Measurements from ENCODE around the gene KDM4B.

Gene KDM4B

DNA sequence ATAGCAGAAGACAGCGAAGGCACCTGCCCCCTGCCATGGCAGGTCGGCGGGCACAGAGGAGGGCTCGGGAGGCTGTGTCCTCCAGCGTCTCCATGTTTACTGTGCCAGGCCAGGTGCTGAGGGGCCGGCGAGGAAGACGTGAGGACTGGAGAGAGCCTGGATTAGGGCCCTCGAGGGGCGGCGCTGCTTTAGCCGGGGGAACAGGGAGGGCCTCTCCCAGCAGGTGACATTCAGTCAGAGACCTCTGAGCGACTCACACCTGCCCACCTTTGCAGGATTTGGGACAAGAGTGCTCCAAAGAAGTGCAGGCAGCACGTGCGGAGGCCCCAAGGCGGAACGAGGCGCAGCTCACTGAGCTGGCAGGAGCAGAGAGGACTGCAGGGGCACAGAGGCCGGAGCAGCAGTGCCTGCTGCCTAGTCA lies 17.6 kb downstream of the KDM4B start:
- Histone ChIP-seq H3K4me1 (ENCODE audit: control insufficient read depth, insufficient read depth, low read length) (peaks cover 24% of the 10 kb centered on the region), H3K36me3 (ENCODE audit: control insufficient read depth, insufficient read depth, low read length, severe bottlenecking) (no peaks in the 10 kb centered on the region), H3K9me3 (ENCODE audit: control insufficient read depth, low read length) (no peaks in the 10 kb centered on the region), H3K9ac (ENCODE audit: low read length) (no peak overlapping the region), H3K4me3 (ENCODE audit: low read length) (no peak overlapping the region), H3K27me3 (replicated peaks; ENCODE audit: control insufficient read depth, insufficient read depth, low read length) (no peaks in the 10 kb centered on the region)
- no peak for DNase-seq (ENCODE audit: low read depth)

DNA sequence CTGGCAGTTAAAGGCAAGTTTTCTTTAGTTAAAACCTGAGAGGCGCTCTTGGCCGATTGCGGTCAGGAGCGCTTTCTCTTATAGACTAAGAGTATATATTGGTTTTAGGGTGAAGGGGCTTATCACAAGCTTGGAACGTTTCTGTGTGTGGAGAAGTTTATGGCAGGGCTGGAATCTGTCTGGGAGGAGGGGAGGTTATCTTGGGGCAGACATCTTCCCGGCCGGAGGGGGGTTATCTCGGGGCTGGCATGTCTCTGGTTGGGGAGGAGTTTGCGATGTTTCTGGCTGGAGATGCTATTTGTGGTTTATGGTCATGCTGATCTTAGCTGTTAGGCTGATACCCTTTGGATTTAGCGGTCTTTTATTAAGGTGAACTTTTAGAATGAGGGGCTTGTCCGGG lies 18.3 kb downstream of the KDM4B start:
- H3K9me3 ChIP-seq (ENCODE audit: control insufficient read depth, low read length): no peaks in the 10 kb centered on the region
- no peak for DNase-seq (ENCODE audit: low read depth)
- no peak overlapping the region for H3K4me3 ChIP-seq (ENCODE audit: low read length)
- peaks cover 4% of the 10 kb centered on the region for H3K36me3 ChIP-seq (ENCODE audit: control insufficient read depth, insufficient read depth, low read length, severe bottlenecking)
- peaks cover 24% of the 10 kb centered on the region for H3K4me1 ChIP-seq (ENCODE audit: control insufficient read depth, insufficient read depth, low read length)
- no peaks in the 10 kb centered on the region for H3K27me3 ChIP-seq (replicated peaks; ENCODE audit: control insufficient read depth, insufficient read depth, low read length)
- H3K9ac ChIP-seq (ENCODE audit: low read length): peak overlapping the region; percentile 7

DNA sequence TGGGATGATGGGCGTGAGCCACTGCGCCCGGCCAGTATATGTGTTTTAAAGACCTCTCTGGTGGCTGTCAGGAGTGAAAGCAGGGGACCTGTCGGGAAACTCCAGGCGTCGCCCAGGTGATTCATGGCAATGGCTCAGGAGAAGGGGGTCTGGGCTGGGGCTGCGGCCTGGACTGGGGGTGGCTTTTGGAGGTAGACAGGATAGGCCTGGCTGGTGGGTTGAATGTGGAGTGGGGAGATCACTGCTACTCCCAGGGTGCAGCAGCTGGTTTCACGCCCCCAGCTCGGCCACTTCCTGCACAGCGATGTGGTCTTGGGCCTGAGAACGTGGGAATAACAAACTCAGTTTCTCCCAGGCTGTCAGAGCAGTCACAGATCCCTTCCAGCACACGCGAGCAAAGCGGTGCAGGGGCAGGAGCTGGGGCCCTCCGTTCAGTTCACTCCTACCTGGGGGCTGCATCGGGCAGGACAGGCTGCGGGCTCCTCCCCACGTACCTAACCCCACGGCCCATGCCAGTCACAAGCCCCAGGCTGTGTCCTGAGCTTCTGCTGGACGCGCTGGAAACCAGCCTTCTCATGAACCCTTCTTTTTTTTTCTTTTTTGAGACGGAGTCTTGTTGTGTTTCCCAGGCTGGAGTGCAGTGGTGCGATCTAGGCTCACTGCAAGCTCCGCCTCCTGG lies 18.9 kb downstream of the KDM4B start:
- Histone ChIP-seq H3K9ac (ENCODE audit: low read length) (peak overlapping the region; percentile 7), H3K4me1 (ENCODE audit: control insufficient read depth, insufficient read depth, low read length) (peaks cover 24% of the 10 kb centered on the region), H3K36me3 (ENCODE audit: control insufficient read depth, insufficient read depth, low read length, severe bottlenecking) (peaks cover 7% of the 10 kb centered on the region), H3K9me3 (ENCODE audit: control insufficient read depth, low read length) (no peaks in the 10 kb centered on the region), H3K27me3 (replicated peaks; ENCODE audit: control insufficient read depth, insufficient read depth, low read length) (no peaks in the 10 kb centered on the region), H3K4me3 (ENCODE audit: low read length) (no peak overlapping the region)
- DNase-seq (ENCODE audit: low read depth): no peak

DNA sequence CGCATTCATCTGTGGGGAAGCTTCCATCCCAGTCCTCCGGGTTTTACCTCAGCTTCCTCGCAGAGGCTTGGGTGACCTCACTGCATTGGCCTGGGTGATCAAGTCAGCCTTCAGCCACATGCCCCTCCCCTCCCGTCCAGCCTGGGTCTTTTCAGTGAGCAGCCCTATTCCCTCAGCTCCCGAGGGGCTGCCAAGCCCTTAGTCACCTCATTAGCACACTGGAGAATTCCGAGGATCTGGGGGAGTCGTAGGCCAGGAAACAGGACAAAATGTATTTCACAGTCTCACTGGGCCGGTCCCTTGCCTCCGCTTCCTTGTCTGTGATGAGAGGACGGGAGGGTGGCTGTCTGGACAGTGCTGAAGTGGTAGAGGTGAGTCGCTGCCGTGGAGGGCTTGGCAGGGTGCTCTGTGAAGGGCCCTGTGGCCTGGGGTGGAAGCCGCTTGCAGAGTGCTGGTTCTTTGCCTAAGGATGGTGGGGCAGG lies 19.9 kb downstream of the KDM4B start:
- Histone ChIP-seq H3K4me3 (ENCODE audit: low read length) (peak overlapping the region; percentile 41), H3K36me3 (ENCODE audit: control insufficient read depth, insufficient read depth, low read length, severe bottlenecking) (peaks cover 7% of the 10 kb centered on the region), H3K9me3 (ENCODE audit: control insufficient read depth, low read length) (no peaks in the 10 kb centered on the region), H3K9ac (ENCODE audit: low read length) (peak overlapping the region; percentile 30), H3K27me3 (replicated peaks; ENCODE audit: control insufficient read depth, insufficient read depth, low read length) (no peaks in the 10 kb centered on the region), H3K4me1 (ENCODE audit: control insufficient read depth, insufficient read depth, low read length) (peaks cover 24% of the 10 kb centered on the region)
- DNase-seq (ENCODE audit: low read depth): peak; percentile 53

DNA sequence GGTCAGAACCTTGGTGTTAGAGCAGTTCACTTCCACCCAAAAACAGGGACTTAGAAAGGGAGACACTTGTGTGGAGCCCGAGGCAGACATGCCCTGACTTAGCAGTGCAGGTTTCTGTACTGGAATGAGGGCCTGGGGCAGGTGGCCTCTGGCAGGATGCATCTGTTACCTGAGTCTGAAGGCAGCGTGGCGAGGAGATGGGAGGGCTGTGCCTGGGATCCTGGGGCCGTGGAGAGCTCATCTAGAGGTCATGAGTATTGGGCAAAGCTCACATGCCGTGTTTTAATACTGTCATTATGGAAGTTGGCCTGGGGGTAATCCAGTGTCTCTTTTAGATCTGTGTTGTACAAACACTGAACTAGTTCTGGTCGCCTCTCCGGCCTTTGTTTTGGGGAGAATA lies 21.4 kb downstream of the KDM4B start:
- DNase-seq (ENCODE audit: low read depth): no peak

DNA sequence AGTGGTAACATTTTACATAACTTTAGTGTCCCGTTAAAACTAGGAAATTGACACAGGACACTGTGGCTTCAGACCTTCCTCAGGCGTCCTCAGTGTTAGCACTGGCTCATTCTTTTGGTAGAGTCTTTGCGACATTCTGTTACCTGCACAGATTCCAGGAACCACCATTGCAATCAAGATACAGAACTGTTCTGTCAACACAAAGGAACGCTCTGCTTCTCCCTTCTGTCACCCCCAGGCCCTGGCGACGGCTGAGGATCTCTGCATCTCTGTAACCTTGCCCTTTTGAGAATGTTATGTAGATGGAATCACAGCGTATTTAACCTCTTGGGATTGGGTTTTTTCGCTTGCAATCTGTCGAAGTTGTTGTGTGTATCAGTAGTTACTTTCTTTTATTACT lies 22.6 kb downstream of the KDM4B start:
- DNase-seq (ENCODE audit: low read depth): no peak
- H3K4me3 ChIP-seq (ENCODE audit: low read length): no peak overlapping the region
- peaks cover 17% of the 10 kb centered on the region for H3K36me3 ChIP-seq (ENCODE audit: control insufficient read depth, insufficient read depth, low read length, severe bottlenecking)
- H3K9ac ChIP-seq (ENCODE audit: low read length): no peak overlapping the region
- no peaks in the 10 kb centered on the region for H3K27me3 ChIP-seq (replicated peaks; ENCODE audit: control insufficient read depth, insufficient read depth, low read length)
- no peaks in the 10 kb centered on the region for H3K9me3 ChIP-seq (ENCODE audit: control insufficient read depth, low read length)
- H3K4me1 ChIP-seq (ENCODE audit: control insufficient read depth, insufficient read depth, low read length): peaks cover 20% of the 10 kb centered on the region

More for the DNA sequence above, 21.4 kb downstream of the KDM4B start:
- Histone ChIP-seq H3K4me3 (ENCODE audit: low read length) (no peak overlapping the region), H3K9ac (ENCODE audit: low read length) (no peak overlapping the region), H3K4me1 (ENCODE audit: control insufficient read depth, insufficient read depth, low read length) (peaks cover 24% of the 10 kb centered on the region), H3K27me3 (replicated peaks; ENCODE audit: control insufficient read depth, insufficient read depth, low read length) (no peaks in the 10 kb centered on the region), H3K9me3 (ENCODE audit: control insufficient read depth, low read length) (no peaks in the 10 kb centered on the region), H3K36me3 (ENCODE audit: control insufficient read depth, insufficient read depth, low read length, severe bottlenecking) (peaks cover 7% of the 10 kb centered on the region)

DNA sequence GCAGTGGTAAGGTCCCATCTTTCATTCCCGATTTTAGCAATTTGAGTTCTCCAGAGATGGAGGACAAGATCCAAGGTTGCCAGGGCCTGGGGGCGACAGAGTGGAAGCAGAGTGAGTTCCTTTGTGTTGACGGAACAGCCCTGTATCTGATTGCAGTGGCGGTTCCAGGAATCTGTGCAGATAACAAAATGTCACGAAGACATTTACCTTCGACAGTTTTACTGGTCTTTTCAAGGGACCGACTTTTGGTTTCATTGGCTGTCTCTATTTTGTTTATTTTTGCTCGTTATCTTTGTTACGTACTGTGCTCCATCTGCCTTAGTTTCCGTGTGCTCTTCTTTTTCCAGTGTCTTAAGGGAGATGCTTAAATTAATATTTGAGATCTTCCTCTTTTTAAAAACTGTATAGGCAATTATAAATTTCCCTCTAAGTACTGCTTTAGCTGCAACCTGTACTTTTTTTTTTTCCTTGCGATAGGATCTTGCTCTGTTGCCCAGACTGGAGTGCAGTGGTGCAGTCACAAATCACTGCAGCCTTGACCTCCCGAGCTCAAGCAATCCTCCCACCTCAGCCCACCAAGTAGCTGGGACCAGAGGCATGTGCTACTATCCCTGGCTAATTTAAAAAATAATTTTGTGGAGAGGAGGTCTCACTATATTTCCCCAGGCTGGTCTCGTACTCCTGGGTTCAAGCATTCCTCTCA lies 23.2 kb downstream of the KDM4B start:
- no peak overlapping the region for H3K9ac ChIP-seq (ENCODE audit: low read length)
- H3K27me3 ChIP-seq (replicated peaks; ENCODE audit: control insufficient read depth, insufficient read depth, low read length): no peaks in the 10 kb centered on the region
- DNase-seq (ENCODE audit: low read depth): no peak
- peaks cover 20% of the 10 kb centered on the region for H3K4me1 ChIP-seq (ENCODE audit: control insufficient read depth, insufficient read depth, low read length)
- H3K36me3 ChIP-seq (ENCODE audit: control insufficient read depth, insufficient read depth, low read length, severe bottlenecking): peaks cover 22% of the 10 kb centered on the region
- no peaks in the 10 kb centered on the region for H3K9me3 ChIP-seq (ENCODE audit: control insufficient read depth, low read length)
- H3K4me3 ChIP-seq (ENCODE audit: low read length): no peak overlapping the region

DNA sequence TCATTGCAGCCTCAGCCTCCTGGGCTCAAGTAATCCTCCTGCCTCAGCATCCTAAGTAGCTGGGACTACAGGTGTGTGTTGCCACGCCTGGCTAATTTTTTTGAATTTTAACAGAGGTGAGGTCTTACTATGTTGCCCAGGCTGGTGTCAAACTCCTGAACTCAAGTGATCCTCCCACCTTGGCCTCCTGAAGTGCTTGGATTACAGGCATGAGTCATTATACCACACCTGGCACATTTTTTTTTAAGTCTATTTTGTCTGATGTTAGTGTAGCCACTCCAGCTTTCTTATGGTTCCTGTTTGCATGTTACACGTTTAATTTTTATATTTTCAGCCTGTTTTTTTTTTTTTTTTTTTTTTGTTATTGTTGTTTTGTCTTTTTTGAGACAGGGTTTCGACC lies 24.8 kb downstream of the KDM4B start:
- Histone ChIP-seq H3K9ac (ENCODE audit: low read length) (no peak overlapping the region), H3K27me3 (replicated peaks; ENCODE audit: control insufficient read depth, insufficient read depth, low read length) (no peaks in the 10 kb centered on the region), H3K4me1 (ENCODE audit: control insufficient read depth, insufficient read depth, low read length) (peaks cover 5% of the 10 kb centered on the region), H3K9me3 (ENCODE audit: control insufficient read depth, low read length) (no peaks in the 10 kb centered on the region), H3K36me3 (ENCODE audit: control insufficient read depth, insufficient read depth, low read length, severe bottlenecking) (peaks cover 35% of the 10 kb centered on the region), H3K4me3 (ENCODE audit: low read length) (no peak overlapping the region)
- no peak for DNase-seq (ENCODE audit: low read depth)

DNA sequence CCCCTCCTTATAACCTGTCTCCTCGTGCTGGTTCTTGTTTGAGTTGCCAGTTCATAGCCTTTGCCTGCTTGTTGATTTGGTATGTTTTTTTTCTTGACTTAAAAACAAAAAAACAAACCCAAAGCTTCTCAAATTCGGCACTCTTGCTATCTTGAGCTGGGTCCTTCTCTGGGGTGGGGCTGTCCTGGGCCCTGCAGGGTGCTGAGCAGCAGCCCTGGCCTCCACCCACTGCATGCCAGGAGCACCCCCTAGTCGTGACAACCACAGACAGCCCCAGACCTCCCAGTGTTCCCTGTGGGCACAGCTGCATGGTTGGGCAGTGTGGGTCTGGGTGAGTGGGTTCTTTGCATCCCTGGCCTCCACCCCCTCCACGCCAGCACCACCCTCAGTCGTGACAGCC lies 27.8 kb downstream of the KDM4B start:
- no peak overlapping the region for H3K4me3 ChIP-seq (ENCODE audit: low read length)
- no peak for DNase-seq (ENCODE audit: low read depth)
- no peak overlapping the region for H3K9ac ChIP-seq (ENCODE audit: low read length)
- H3K36me3 ChIP-seq (ENCODE audit: control insufficient read depth, insufficient read depth, low read length, severe bottlenecking): peaks cover 35% of the 10 kb centered on the region
- peaks cover 1% of the 10 kb centered on the region for H3K4me1 ChIP-seq (ENCODE audit: control insufficient read depth, insufficient read depth, low read length)
- no peaks in the 10 kb centered on the region for H3K9me3 ChIP-seq (ENCODE audit: control insufficient read depth, low read length)
- H3K27me3 ChIP-seq (replicated peaks; ENCODE audit: control insufficient read depth, insufficient read depth, low read length): no peaks in the 10 kb centered on the region

DNA sequence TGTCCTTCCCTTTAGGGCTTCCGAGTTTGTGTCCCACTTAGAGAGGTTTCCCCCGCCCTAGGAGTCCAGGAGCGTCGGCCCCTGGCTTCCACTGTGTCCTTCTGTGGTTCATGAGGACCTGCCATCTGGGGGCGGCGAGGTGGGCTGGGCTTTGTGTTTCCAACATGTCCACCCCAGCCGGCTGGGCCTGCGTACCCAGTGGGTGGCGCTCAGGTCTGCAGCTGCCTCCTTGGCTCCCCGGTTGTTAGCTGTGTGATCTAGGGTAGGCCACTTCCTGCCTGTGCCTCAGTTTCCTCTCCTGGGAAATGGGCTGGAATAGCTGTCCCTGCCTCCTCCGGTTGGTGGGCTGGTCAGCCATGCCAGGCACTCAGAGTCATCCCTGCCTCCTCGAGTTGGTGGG lies 28.4 kb downstream of the KDM4B start:
- no peak overlapping the region for H3K9ac ChIP-seq (ENCODE audit: low read length)
- DNase-seq (ENCODE audit: low read depth): no peak
- H3K36me3 ChIP-seq (ENCODE audit: control insufficient read depth, insufficient read depth, low read length, severe bottlenecking): peaks cover 31% of the 10 kb centered on the region
- peaks cover 7% of the 10 kb centered on the region for H3K4me1 ChIP-seq (ENCODE audit: control insufficient read depth, insufficient read depth, low read length)
- no peak overlapping the region for H3K4me3 ChIP-seq (ENCODE audit: low read length)
- no peaks in the 10 kb centered on the region for H3K9me3 ChIP-seq (ENCODE audit: control insufficient read depth, low read length)
- no peaks in the 10 kb centered on the region for H3K27me3 ChIP-seq (replicated peaks; ENCODE audit: control insufficient read depth, insufficient read depth, low read length)

DNA sequence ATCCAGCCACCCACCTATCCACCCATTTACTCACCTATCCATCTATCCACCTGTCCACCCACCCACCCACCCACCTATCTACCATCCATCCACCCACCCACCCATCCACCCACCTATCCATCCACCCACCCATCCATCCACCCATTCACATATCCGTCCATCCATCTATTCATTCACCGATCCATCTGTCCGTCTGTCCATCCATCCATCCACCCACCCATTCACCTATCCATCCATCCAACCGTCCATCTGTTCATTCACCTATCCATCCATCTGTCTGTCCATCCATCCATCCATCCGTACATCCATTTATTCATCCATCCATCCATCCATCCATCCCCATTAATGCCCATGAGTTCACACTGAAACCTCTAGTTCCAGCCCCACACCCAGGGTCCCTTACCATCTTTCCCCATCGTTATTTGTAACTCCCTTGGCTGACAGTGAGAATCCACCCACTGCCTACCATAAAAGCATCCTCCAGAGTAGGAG lies 31.3 kb downstream of the KDM4B start:
- Histone ChIP-seq H3K4me1 (ENCODE audit: control insufficient read depth, insufficient read depth, low read length) (peaks cover 14% of the 10 kb centered on the region), H3K36me3 (ENCODE audit: control insufficient read depth, insufficient read depth, low read length, severe bottlenecking) (peaks cover 28% of the 10 kb centered on the region), H3K9ac (ENCODE audit: low read length) (no peak overlapping the region), H3K4me3 (ENCODE audit: low read length) (no peak overlapping the region), H3K27me3 (replicated peaks; ENCODE audit: control insufficient read depth, insufficient read depth, low read length) (no peaks in the 10 kb centered on the region), H3K9me3 (ENCODE audit: control insufficient read depth, low read length) (no peaks in the 10 kb centered on the region)
- no peak for DNase-seq (ENCODE audit: low read depth)

Data from adipocyte (in vitro differentiated cells).